Measurements from ENCODE around the gene GAB1. TPM values are rescaled to one million over a fixed set of nuclear protein-coding genes. Genes with fewer than 3 reads are reported as not detected.

Gene GAB1
- total RNA-seq, 6 experiments from 2014 or later, result 6.6 to 8.9 (median 6.9) TPM

GRCh38 chr4:143313996-143314395 lies 22.7 kb upstream of the GAB1 start:
- Mint-ChIP-seq H3K9me3 (no peaks in the 10 kb centered on the region), H3K4me3 (no peak overlapping the region), H3K27ac (no peak overlapping the region), H3K4me1 (ENCODE audit: low read depth) (no peaks in the 10 kb centered on the region), H3K36me3 (ENCODE audit: low read depth) (no peaks in the 10 kb centered on the region), H3K27me3 (ENCODE audit: insufficient read depth) (peaks cover 15% of the 10 kb centered on the region)
- TF ChIP-seq, protein P1, sequence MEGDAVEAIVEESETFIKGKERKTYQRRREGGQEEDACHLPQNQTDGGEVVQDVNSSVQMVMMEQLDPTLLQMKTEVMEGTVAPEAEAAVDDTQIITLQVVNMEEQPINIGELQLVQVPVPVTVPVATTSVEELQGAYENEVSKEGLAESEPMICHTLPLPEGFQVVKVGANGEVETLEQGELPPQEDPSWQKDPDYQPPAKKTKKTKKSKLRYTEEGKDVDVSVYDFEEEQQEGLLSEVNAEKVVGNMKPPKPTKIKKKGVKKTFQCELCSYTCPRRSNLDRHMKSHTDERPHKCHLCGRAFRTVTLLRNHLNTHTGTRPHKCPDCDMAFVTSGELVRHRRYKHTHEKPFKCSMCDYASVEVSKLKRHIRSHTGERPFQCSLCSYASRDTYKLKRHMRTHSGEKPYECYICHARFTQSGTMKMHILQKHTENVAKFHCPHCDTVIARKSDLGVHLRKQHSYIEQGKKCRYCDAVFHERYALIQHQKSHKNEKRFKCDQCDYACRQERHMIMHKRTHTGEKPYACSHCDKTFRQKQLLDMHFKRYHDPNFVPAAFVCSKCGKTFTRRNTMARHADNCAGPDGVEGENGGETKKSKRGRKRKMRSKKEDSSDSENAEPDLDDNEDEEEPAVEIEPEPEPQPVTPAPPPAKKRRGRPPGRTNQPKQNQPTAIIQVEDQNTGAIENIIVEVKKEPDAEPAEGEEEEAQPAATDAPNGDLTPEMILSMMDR (IDR thresholded peaks at IDR 0.05), result no peak
- DNase-seq, result no peak

DNA sequence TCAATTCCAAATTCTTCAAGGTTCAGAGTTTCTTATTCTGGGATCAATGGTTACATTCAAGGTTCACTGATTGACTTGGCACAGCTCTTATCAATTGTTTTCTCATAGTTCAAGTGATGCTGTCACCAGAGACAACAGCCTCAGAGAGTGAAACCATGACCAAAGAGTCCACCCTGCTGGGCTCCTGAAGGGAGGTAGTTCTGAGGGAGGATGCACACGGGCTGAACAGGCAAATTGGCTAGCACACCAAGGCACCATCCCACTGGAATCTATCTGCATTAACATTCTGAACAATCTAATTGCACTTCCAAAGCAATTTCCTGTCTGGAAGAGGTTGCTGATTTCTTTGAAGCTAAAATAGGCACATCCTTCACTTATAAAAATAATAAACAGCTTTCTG lies 16.6 kb upstream of the GAB1 start:
- Mint-ChIP-seq H3K27ac (no peak overlapping the region), H3K4me3 (no peak overlapping the region), H3K27me3 (ENCODE audit: insufficient read depth) (peaks cover 8% of the 10 kb centered on the region; the same call in 1 of the 2 replicates), H3K4me1 (ENCODE audit: low read depth) (no peaks in the 10 kb centered on the region), H3K9me3 (no peaks in the 10 kb centered on the region), H3K36me3 (ENCODE audit: low read depth) (no peaks in the 10 kb centered on the region)
- TF ChIP-seq, protein P1 (IDR thresholded peaks at IDR 0.05), result no peak
- DNase-seq, result no peak

GRCh38 chr4:143326735-143327134 lies 9.9 kb upstream of the GAB1 start:
- H3K27ac Mint-ChIP-seq, result no peak overlapping the region
- peaks cover 7% of the 10 kb centered on the region for H3K27me3 Mint-ChIP-seq (ENCODE audit: insufficient read depth)
- TF ChIP-seq, protein P1 (IDR thresholded peaks at IDR 0.05), result no peak
- no peaks in the 10 kb centered on the region for H3K9me3 Mint-ChIP-seq
- no peak overlapping the region for H3K4me3 Mint-ChIP-seq
- H3K4me1 Mint-ChIP-seq (ENCODE audit: low read depth), result peaks cover 6% of the 10 kb centered on the region; the same call in 1 of the 2 replicates
- no peaks in the 10 kb centered on the region for H3K36me3 Mint-ChIP-seq (ENCODE audit: low read depth)
- no peak for DNase-seq

DNA sequence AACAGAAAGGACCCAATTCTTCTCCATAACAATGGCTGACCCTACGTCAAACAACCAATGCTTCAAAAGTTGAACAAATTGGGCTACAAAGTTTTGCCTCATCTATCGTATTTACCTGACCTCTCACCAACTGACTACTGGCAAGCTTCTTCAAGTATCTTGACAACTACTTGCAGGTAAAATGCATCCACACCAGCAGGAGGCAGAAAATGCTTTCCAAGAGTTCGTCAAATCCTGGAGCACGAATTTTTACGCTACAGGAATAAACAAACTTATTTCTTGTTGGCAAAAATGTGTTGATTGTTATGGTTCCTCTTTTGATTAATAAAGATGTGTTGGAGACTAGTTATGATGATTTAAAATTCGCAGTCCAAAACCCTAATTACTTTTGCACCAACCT lies 6.7 kb upstream of the GAB1 start:
- no peak overlapping the region for H3K27ac Mint-ChIP-seq
- H3K4me1 Mint-ChIP-seq (ENCODE audit: low read depth), result peaks cover 6% of the 10 kb centered on the region; the same call in 1 of the 2 replicates
- no peak for DNase-seq
- H3K9me3 Mint-ChIP-seq, result no peaks in the 10 kb centered on the region
- H3K4me3 Mint-ChIP-seq, result no peak overlapping the region
- TF ChIP-seq, protein P1 (IDR thresholded peaks at IDR 0.05), result peak; percentile 20; the same call in 1 of the 2 replicates
- H3K36me3 Mint-ChIP-seq (ENCODE audit: low read depth), result no peaks in the 10 kb centered on the region
- peaks cover 7% of the 10 kb centered on the region for H3K27me3 Mint-ChIP-seq (ENCODE audit: insufficient read depth)

GRCh38 chr4:143335979-143336780 lies 496 bp upstream of the GAB1 start:
- DNase-seq, result peak; percentile 76
- Mint-ChIP-seq H3K4me3 (peak overlapping the region; percentile 97), H3K9me3 (no peaks in the 10 kb centered on the region), H3K36me3 (ENCODE audit: low read depth) (no peaks in the 10 kb centered on the region), H3K27ac (peak overlapping the region; percentile 89), H3K27me3 (ENCODE audit: insufficient read depth) (peaks cover 4% of the 10 kb centered on the region), H3K4me1 (ENCODE audit: low read depth) (peaks cover 16% of the 10 kb centered on the region)
- TF ChIP-seq, protein P1 (IDR thresholded peaks at IDR 0.05), result no peak

Data from HFFc6 (cell line).